IMR-90 (cell line): ENCODE results near the gene FARP1. TPM values are rescaled to one million over a fixed set of nuclear protein-coding genes. Genes with fewer than 3 reads are reported as not detected.

Experiments used
- ATAC-seq: fragments of 200-7000 bp; cut with Tn5 transposase; 2 replicates; pipeline ENCODE4 v1.9.1; 2020; ENCODE audit warnings: low read depth, mild to moderate bottlenecking, moderate library complexity
- BruUV-seq: library from RNA; stranded (reverse); fragments of 400-500 nt; replicated peaks from 2 replicates; lab custom pipeline; 2021; lab: Mats Ljungman, UMichigan
- CTCF ChIA-PET: fragments of 300-600 bp; formaldehyde crosslinking; extraction: SDS; loops from one replicate; lab custom pipeline; 2021; ENCODE audit warnings: antibody characterized with exemption; lab: Yijun Ruan, JAX
- POLR2A ChIA-PET: fragments of 300-600 bp; sonication (Branson Sonifier 250); formaldehyde crosslinking; loops from one replicate; lab custom pipeline; 2022; ENCODE audit warnings: antibody characterized with exemption; ENCODE audit not compliant: unreplicated experiment; lab: Charles Lee
- DNase-seq: peaks from one replicate; pipeline ENCODE4 v3.0.0; 2013
- H2AFZ ChIP-seq: replicated peaks from 2 replicates; pipeline ENCODE3; 2013; ENCODE audit warnings: low read length, mild to moderate bottlenecking; ENCODE audit not compliant: poor library complexity
- H2AK5ac ChIP-seq: 2 replicates; pipeline ENCODE4 v1.6.1; 2013; ENCODE audit warnings: low read depth, low read length, inconsistent platforms
- H2AK9ac ChIP-seq: replicated peaks from 2 replicates; pipeline ENCODE3; 2013; ENCODE audit warnings: mild to moderate bottlenecking, low read depth, low read length, moderate library complexity; ENCODE audit not compliant: poor library complexity
- H2BK120ac ChIP-seq: 2 replicates; pipeline ENCODE4 v1.6.1; 2013; ENCODE audit warnings: low read depth, low read length, inconsistent platforms
- H2BK15ac ChIP-seq: 3 replicates; pipeline ENCODE4 v1.6.1; 2013; ENCODE audit warnings: low read depth, low read length, inconsistent platforms
- H2BK20ac ChIP-seq: 2 replicates; pipeline ENCODE4 v1.6.1; 2013; ENCODE audit warnings: low read depth, mild to moderate bottlenecking, inconsistent platforms, low read length, moderate library complexity
- H2BK5ac ChIP-seq: 2 replicates; pipeline ENCODE4 v1.6.1; 2013; ENCODE audit warnings: mild to moderate bottlenecking, low read depth, low read length, inconsistent platforms; ENCODE audit not compliant: poor library complexity, severe bottlenecking
- H3K14ac ChIP-seq: replicated peaks from 2 replicates; pipeline ENCODE4 v1.6.1; 2013; ENCODE audit warnings: low read depth, low read length, inconsistent platforms
- H3K18ac ChIP-seq: 2 replicates; pipeline ENCODE4 v1.6.1; 2013; ENCODE audit warnings: low read depth, low read length, control low read depth
- H3K23ac ChIP-seq: 2 replicates; pipeline ENCODE4 v1.6.1; 2013; ENCODE audit warnings: low read depth, low read length, inconsistent platforms
- H3K27ac ChIP-seq: 2 replicates; pipeline ENCODE4 v1.5.1; 2013; ENCODE audit warnings: mild to moderate bottlenecking, control low read depth, low read length; ENCODE audit not compliant: insufficient read depth
- H3K27me3 ChIP-seq: 2 replicates; pipeline ENCODE4 v1.6.1; 2013; ENCODE audit warnings: low read length; ENCODE audit not compliant: control insufficient read depth, insufficient read depth
- H3K36me3 ChIP-seq: 2 replicates; pipeline ENCODE4 v1.6.1; 2013; ENCODE audit warnings: low read length, mixed read lengths; ENCODE audit not compliant: control insufficient read depth, insufficient read depth
- H3K4ac ChIP-seq: 2 replicates; pipeline ENCODE4 v1.6.1; 2013; ENCODE audit warnings: low read depth, low read length, inconsistent platforms
- H3K4me1 ChIP-seq: 2 replicates; pipeline ENCODE4 v1.6.1; 2013; ENCODE audit warnings: low read length, mixed read lengths; ENCODE audit not compliant: control insufficient read depth, insufficient read depth
- H3K4me2 ChIP-seq: 2 replicates; pipeline ENCODE4 v1.6.1; 2013; ENCODE audit warnings: low read depth, mild to moderate bottlenecking, control low read depth, low read length, moderate library complexity
- H3K4me3 ChIP-seq: 2 replicates; pipeline ENCODE4 v1.5.1; 2013; ENCODE audit warnings: low read depth, mild to moderate bottlenecking, control low read depth, low read length, moderate library complexity; ENCODE audit not compliant: insufficient read depth
- H3K56ac ChIP-seq: 2 replicates; pipeline ENCODE4 v1.6.1; 2013; ENCODE audit warnings: low read length, inconsistent platforms; ENCODE audit not compliant: insufficient read depth; ENCODE audit errors: extremely low read depth
- H3K79me1 ChIP-seq, 2 experiments: 2 replicates each; pipeline ENCODE4 v1.6.1; 2013; ENCODE audit warnings: low read length in 2 of 2, inconsistent platforms in 1 of 2, low read depth in 1 of 2
- H3K9ac ChIP-seq: 2 replicates; pipeline ENCODE4 v1.6.1; 2013; ENCODE audit warnings: low read depth, low read length, control low read depth
- H3K9me1 ChIP-seq: 2 replicates; pipeline ENCODE4 v1.6.1; 2013; ENCODE audit warnings: low read length, inconsistent platforms; ENCODE audit not compliant: insufficient read depth
- H3K9me3 ChIP-seq: 2 replicates; pipeline ENCODE4 v1.6.1; 2013; ENCODE audit warnings: low read length; ENCODE audit not compliant: control insufficient read depth, insufficient read depth
- H4K20me1 ChIP-seq: 2 replicates; pipeline ENCODE4 v1.6.1; 2013; ENCODE audit warnings: low read length, inconsistent platforms; ENCODE audit not compliant: insufficient read depth
- H4K5ac ChIP-seq: 2 replicates; pipeline ENCODE4 v1.6.1; 2013; ENCODE audit warnings: mild to moderate bottlenecking, low read depth, low read length, control low read depth
- H4K8ac ChIP-seq, 2 experiments: 2 replicates each; pipeline ENCODE4 v1.6.1; 2013; ENCODE audit warnings: low read depth in 2 of 2, low read length in 2 of 2, control low read depth in 1 of 2, inconsistent platforms in 1 of 2
- H4K91ac ChIP-seq: 2 replicates; pipeline ENCODE4 v1.6.1; 2013; ENCODE audit warnings: low read depth, low read length, inconsistent platforms; ENCODE audit not compliant: insufficient read depth
- CEBPB ChIP-seq: IDR thresholded peaks from 2 replicates; pipeline ENCODE4 v1.6.1; 2012; ENCODE audit warnings: low read depth, low read length, improper control_type of control experiment
- USF2 ChIP-seq: fragments of 150-350 bp; IDR thresholded peaks from 2 replicates; pipeline ENCODE4 v1.6.1; 2017; ENCODE audit warnings: mild to moderate bottlenecking, antibody characterized with exemption, low read length, low read depth
- WGBS, 2 experiments: methylation state at CpG; one replicate each; pipeline versions ENCODE4 v1.1.5 to v1.1.7; 2013; ENCODE audit warnings: missing lambda C conversion rate in 2 of 2; ENCODE audit not compliant: insufficient read length in 1 of 2; ENCODE audit errors: extremely low coverage in 2 of 2; 5-methylcytosine and 5-hydroxymethylcytosine counted together
- dilution Hi-C: fragments of 300-500 bp; cut with HindIII; formaldehyde crosslinking; loops from one replicate; pipeline ENCODE4 v1.14.3; 2018; ENCODE audit warnings: low sequenced_read_pairs; ENCODE audit not compliant: unreplicated experiment
- in situ Hi-C: fragments of 300-500 bp; cut with MboI; formaldehyde crosslinking; loops from 3 replicates; pipeline ENCODE4 v1.14.3; 2019; ENCODE audit warnings: low sequenced_read_pairs, inconsistent platforms, mixed read lengths
- intact Hi-C: fragments of 100-400 bp; cut with micrococcal nuclease; formaldehyde crosslinking; loops from 2 replicates; pipeline ENCODE4 v1.10.0; 2022
- polyA plus RNA-seq, 3 experiments: library from polyadenylated mRNA; depleted of rRNA; stranded (reverse); fragments of >200 nt; gene quantifications; 2 replicates each; pipeline ENCODE4 v1.2.3, GENCODE V29; 2012; ENCODE audit warnings: low replicate concordance in 1 of 3
- total RNA-seq: library from RNA; depleted of rRNA; stranded (reverse); fragments of >200 nt; gene quantifications from 2 replicates; pipeline ENCODE4 v1.2.3, GENCODE V29; 2012
- TF ChIP-seq, protein P1 (sequence below): fragments of 150-350 bp; IDR thresholded peaks from 2 replicates; pipeline ENCODE4 v1.6.1; 2016; ENCODE audit warnings: low read depth, mild to moderate bottlenecking, low read length, moderate library complexity, borderline replicate concordance

Gene FARP1
- total and polyA plus RNA-seq, 2 of the 4 experiments (the other 2 are of a cell fraction), result 39.6 to 57.0 TPM

- dilution Hi-C loops, result no loop called here
- no peak overlapping the region for H2AK9ac ChIP-seq
- H4K91ac ChIP-seq, result peak overlapping the region; percentile 1; the same call in 1 of the 2 replicates
Measured at GRCh38 chr13:98181111-98181815, 38.4 kb downstream of the FARP1 start.

More at GRCh38 chr13:98181111-98181815, 38.4 kb downstream of the FARP1 start:
- Histone ChIP-seq H3K79me1 (peaks cover 32 to 79% of the 10 kb centered on the region in 2 experiments), H4K5ac (no peak overlapping the region), H2BK5ac (peak overlapping the region; percentile 22), H3K36me3 (peaks cover 13% of the 10 kb centered on the region), H2BK120ac (no peak overlapping the region), H2BK15ac (no peak overlapping the region), H3K18ac (0 out of 2 replicates have a peak overlapping the region, but pooled peaks have one; percentile 28), H3K27me3 (no peaks in the 10 kb centered on the region), H3K9me1 (peaks cover 14% of the 10 kb centered on the region), H4K20me1 (peaks cover 21% of the 10 kb centered on the region; the same call in 1 of the 2 replicates), H3K27ac (0 out of 2 replicates have a peak overlapping the region, but pooled peaks have one; percentile 29), H3K9ac (no peak overlapping the region), H4K8ac (peak overlapping the region; percentile 1 to 17; a peak in 3 of 4 replicates), H2AFZ (no peak overlapping the region), H3K4me1 (peaks cover 12% of the 10 kb centered on the region), H3K4ac (peak overlapping the region; percentile 3; the same call in 1 of the 2 replicates), H3K23ac (no peak overlapping the region), H3K56ac (no peak overlapping the region), H2AK5ac (peak overlapping the region; percentile 88), H3K4me2 (no peak overlapping the region), H2BK20ac (no peak overlapping the region), H3K14ac (no peak overlapping the region), H3K4me3 (no peak overlapping the region), H3K9me3 (no peaks in the 10 kb centered on the region)
- intact Hi-C loops (no loop called here), in situ Hi-C loops (no loop called here)
- BruUV-seq, result no TSS peak
- 93% methylated on average over 5 of the region's 7 CpGs; no CpG with 5 or more reads in 1 of the 2 experiments for WGBS, 2 experiments
- ATAC-seq (no peak), DNase-seq (no peak)
- TF ChIP-seq USF2, result no peak
- TF ChIP-seq, protein P1, sequence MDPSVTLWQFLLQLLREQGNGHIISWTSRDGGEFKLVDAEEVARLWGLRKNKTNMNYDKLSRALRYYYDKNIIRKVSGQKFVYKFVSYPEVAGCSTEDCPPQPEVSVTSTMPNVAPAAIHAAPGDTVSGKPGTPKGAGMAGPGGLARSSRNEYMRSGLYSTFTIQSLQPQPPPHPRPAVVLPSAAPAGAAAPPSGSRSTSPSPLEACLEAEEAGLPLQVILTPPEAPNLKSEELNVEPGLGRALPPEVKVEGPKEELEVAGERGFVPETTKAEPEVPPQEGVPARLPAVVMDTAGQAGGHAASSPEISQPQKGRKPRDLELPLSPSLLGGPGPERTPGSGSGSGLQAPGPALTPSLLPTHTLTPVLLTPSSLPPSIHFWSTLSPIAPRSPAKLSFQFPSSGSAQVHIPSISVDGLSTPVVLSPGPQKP, result no peak
- TF ChIP-seq CEBPB, result peak; percentile 33; the same call in 1 of the 2 replicates
- ChIA-PET CTCF (no interaction called here), POLR2A (interaction anchor here (0.9 kb wide), 1 partner anchor 9 kb away, joined by 3 read pairs; no protein-coding TSS in a partner anchor)
